Adrenal gland (tissue), 5 donors: ENCODE data around the gene ERC2.

Experiments
- CTCF ChIP-seq, 6 experiments: fragments of 450-650 bp in 4 of 6; fragments of 200-600 bp in 2 of 6; sonication (generic) in 1 of 6; IDR thresholded peaks; 1 replicate in 5 of 6; 2 replicates in 1 of 6; pipeline versions ENCODE4 v1.5.1 to v1.8.0; 2016 to 2021; ENCODE audit warnings: antibody characterized with exemption in 6 of 6, mild to moderate bottlenecking in 2 of 6, moderate library complexity in 1 of 6
- POLR2A ChIP-seq, 2 donors: fragments of 450-650 bp; IDR thresholded peaks; one replicate each; pipeline ENCODE4 v1.6.1; 2017; ENCODE audit warnings: antibody characterized with exemption in 2 of 2, mild to moderate bottlenecking in 2 of 2, moderate library complexity in 1 of 2
- donor health status: DM: no; HTN: no; CAD: no.

GRCh38 chr3:56295161-56295560 is 173.1 kb downstream of the ERC2 start:
- TF ChIP-seq CTCF (IDR thresholded peaks at IDR 0.05) (no peak), POLR2A (IDR thresholded peaks at IDR 0.05) (no peak)
